Measurements from ENCODE around the gene ZNF275. TPM values are rescaled to one million over a fixed set of nuclear protein-coding genes. Genes with fewer than 3 reads are reported as not detected.

Gene ZNF275
- total RNA-seq, 1 donor from 2014 or later, result 14.8 TPM

DNA sequence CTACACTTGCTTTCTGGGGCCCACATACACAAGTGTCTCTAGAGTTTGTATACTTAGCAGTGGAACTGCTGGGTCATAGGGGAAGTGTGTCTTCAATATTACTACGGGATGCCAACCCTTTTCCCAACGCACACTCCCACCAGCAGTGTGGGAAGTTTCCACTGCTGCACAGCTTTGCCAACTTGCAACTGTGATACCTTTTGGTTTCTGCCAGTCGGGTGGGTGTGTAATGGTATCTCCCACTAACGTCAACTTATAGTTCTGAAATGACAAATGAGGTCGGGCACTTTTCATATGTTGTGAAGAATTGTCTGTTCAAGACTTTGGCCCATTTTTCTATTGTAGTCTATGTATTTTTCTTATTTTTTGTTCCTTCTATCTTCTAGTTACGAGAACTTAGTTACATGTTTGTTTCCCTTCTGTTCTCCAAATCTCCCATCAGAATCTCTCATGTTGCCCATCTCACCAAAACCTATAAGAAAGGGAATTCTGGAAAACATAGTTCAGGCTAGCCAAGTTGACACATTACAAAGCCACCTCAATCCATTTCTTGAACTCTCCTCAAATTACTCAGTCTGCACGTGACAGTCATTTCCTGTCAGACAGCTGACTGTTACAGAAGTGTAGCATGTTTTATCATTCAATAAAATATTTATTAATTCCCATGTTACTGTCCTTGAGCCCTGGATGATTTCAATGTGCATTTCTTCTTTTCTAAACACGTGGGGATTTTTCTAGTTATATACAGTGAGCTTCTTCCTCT lies 36.5 kb downstream of the ZNF275 start:
- H3K27ac Mint-ChIP-seq (ENCODE audit: unreplicated experiment), result no peak overlapping the region
- Histone ChIP-seq H3K4me1 (ENCODE audit: insufficient read depth, low read length) (no peaks in the 10 kb centered on the region), H3K9ac (ENCODE audit: low read length) (no peak overlapping the region), H3K79me2 (ENCODE audit: insufficient read depth, low read length) (no peaks in the 10 kb centered on the region), H3K4me2 (ENCODE audit: low read length) (no peak overlapping the region), H3K27me3 (ENCODE audit: insufficient read depth, low read length) (no peaks in the 10 kb centered on the region), H3K36me3 (ENCODE audit: insufficient read depth, low read length) (no peaks in the 10 kb centered on the region), H3K27ac (ENCODE audit: low read depth, low read length) (no peak overlapping the region), H3K4me3 (ENCODE audit: insufficient read depth, low read depth, low read length) (no peak overlapping the region), H3K9me3 (ENCODE audit: insufficient read depth, low read depth, low read length) (no peaks in the 10 kb centered on the region), H4K20me1 (ENCODE audit: insufficient read depth, low read length) (no peaks in the 10 kb centered on the region), H2AFZ (ENCODE audit: low read depth, low read length) (no peak overlapping the region)
- no peak overlapping the region for H3K4me3 Mint-ChIP-seq (ENCODE audit: unreplicated experiment)
- H3K4me1 Mint-ChIP-seq (ENCODE audit: low read depth, unreplicated experiment), result peaks cover 7% of the 10 kb centered on the region
- H3K36me3 Mint-ChIP-seq (ENCODE audit: low read depth, unreplicated experiment), result no peaks in the 10 kb centered on the region
- no peaks in the 10 kb centered on the region for H3K9me3 Mint-ChIP-seq (ENCODE audit: unreplicated experiment)
- H3K27me3 Mint-ChIP-seq (ENCODE audit: low read depth, unreplicated experiment), result no peaks in the 10 kb centered on the region
- DNase-seq (ENCODE audit: low read depth), result no peak
- TF ChIP-seq CTCF (IDR thresholded peaks at IDR 0.05; ENCODE audit: insufficient read depth, low read depth, low read length) (no peak), EZH2 (IDR thresholded peaks at IDR 0.05; ENCODE audit: insufficient read depth, low read length) (no peak)
- FAIRE-seq, result peak; percentile 37

- Mint-ChIP-seq H3K4me3 (ENCODE audit: unreplicated experiment) (no peak overlapping the region), H3K27ac (ENCODE audit: unreplicated experiment) (no peak overlapping the region), H3K9me3 (ENCODE audit: unreplicated experiment) (no peaks in the 10 kb centered on the region), H3K4me1 (ENCODE audit: low read depth, unreplicated experiment) (peaks cover 7% of the 10 kb centered on the region), H3K36me3 (ENCODE audit: low read depth, unreplicated experiment) (no peaks in the 10 kb centered on the region), H3K27me3 (ENCODE audit: low read depth, unreplicated experiment) (no peaks in the 10 kb centered on the region)
- no peak overlapping the region for H3K4me2 ChIP-seq (ENCODE audit: low read length)
- no peaks in the 10 kb centered on the region for H3K4me1 ChIP-seq (ENCODE audit: insufficient read depth, low read length)
- no peak for TF ChIP-seq EZH2 (IDR thresholded peaks at IDR 0.05; ENCODE audit: insufficient read depth, low read length)
- TF ChIP-seq CTCF (IDR thresholded peaks at IDR 0.05; ENCODE audit: insufficient read depth, low read depth, low read length), result no peak
- no peak overlapping the region for H3K4me3 ChIP-seq (ENCODE audit: insufficient read depth, low read depth, low read length)
- peak; percentile 36 for DNase-seq (ENCODE audit: low read depth)
- H3K36me3 ChIP-seq (ENCODE audit: insufficient read depth, low read length), result no peaks in the 10 kb centered on the region
- no peaks in the 10 kb centered on the region for H4K20me1 ChIP-seq (ENCODE audit: insufficient read depth, low read length)
- no peak overlapping the region for H3K27ac ChIP-seq (ENCODE audit: low read depth, low read length)
- no peaks in the 10 kb centered on the region for H3K9me3 ChIP-seq (ENCODE audit: insufficient read depth, low read depth, low read length)
- no peak for FAIRE-seq
- no peak overlapping the region for H3K9ac ChIP-seq (ENCODE audit: low read length)
- H3K27me3 ChIP-seq (ENCODE audit: insufficient read depth, low read length), result no peaks in the 10 kb centered on the region
- no peak overlapping the region for H2AFZ ChIP-seq (ENCODE audit: low read depth, low read length)
- H3K79me2 ChIP-seq (ENCODE audit: insufficient read depth, low read length), result no peaks in the 10 kb centered on the region
Measured at GRCh38 chrX:153371256-153371655, 37.3 kb downstream of the ZNF275 start.

DNA sequence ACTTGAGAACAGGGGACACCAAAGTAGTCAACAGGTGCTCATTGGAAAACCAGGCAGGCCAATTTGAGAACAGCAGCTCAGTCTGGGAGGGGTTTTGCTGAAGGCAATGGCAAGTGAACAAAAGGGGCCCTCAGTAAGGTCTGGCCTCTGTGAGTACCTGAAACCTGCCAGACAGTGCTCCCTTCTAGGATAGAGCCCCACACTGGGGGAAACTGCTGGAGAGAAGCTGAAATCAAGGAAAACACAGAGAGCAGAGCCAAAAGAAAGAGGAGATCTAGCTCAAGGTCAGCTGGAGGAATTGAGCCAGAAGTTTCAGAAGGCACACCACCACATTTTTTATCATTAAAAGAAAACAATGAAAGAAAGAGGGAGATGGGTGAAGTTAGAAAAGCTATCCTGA lies 39.0 kb downstream of the ZNF275 start:
- Mint-ChIP-seq H3K4me3 (ENCODE audit: unreplicated experiment) (no peak overlapping the region), H3K9me3 (ENCODE audit: unreplicated experiment) (no peaks in the 10 kb centered on the region), H3K27me3 (ENCODE audit: low read depth, unreplicated experiment) (peaks cover 3% of the 10 kb centered on the region), H3K27ac (ENCODE audit: unreplicated experiment) (no peak overlapping the region), H3K4me1 (ENCODE audit: low read depth, unreplicated experiment) (peaks cover 7% of the 10 kb centered on the region), H3K36me3 (ENCODE audit: low read depth, unreplicated experiment) (no peaks in the 10 kb centered on the region)
- Histone ChIP-seq H3K27ac (ENCODE audit: low read depth, low read length) (no peak overlapping the region), H3K36me3 (ENCODE audit: insufficient read depth, low read length) (no peaks in the 10 kb centered on the region), H3K9ac (ENCODE audit: low read length) (no peak overlapping the region), H2AFZ (ENCODE audit: low read depth, low read length) (no peak overlapping the region), H3K9me3 (ENCODE audit: insufficient read depth, low read depth, low read length) (no peaks in the 10 kb centered on the region), H3K79me2 (ENCODE audit: insufficient read depth, low read length) (no peaks in the 10 kb centered on the region), H3K27me3 (ENCODE audit: insufficient read depth, low read length) (no peaks in the 10 kb centered on the region), H4K20me1 (ENCODE audit: insufficient read depth, low read length) (no peaks in the 10 kb centered on the region), H3K4me1 (ENCODE audit: insufficient read depth, low read length) (no peaks in the 10 kb centered on the region), H3K4me3 (ENCODE audit: insufficient read depth, low read depth, low read length) (no peak overlapping the region), H3K4me2 (ENCODE audit: low read length) (no peak overlapping the region)
- no peak for TF ChIP-seq CTCF (IDR thresholded peaks at IDR 0.05; ENCODE audit: insufficient read depth, low read depth, low read length)
- TF ChIP-seq EZH2 (IDR thresholded peaks at IDR 0.05; ENCODE audit: insufficient read depth, low read length), result no peak
- no peak for FAIRE-seq
- DNase-seq (ENCODE audit: low read depth), result no peak

All from astrocyte (in vitro differentiated cells and primary cell).